Stimulated activated naive B cell treated with anti-CD40 and anti-IgM and Interleukin-4, amounts not matched to agents 10 μg/mL and 1 μg/mL and 100 μg/mL, for 72 hours (primary cell): ENCODE measurements around the gene CALR3.
"Not testable (repeated sequence)": the region's sequence is repeated elsewhere in the genome, so short reads cannot be mapped to it uniquely, and the experiment has no call there.

Experiments used
- ATAC-seq, 2 donors: fragments of 150-1000 bp; cut with Tn5 transposase; replicated peaks; 2 replicates each; pipeline ENCODE4 v1.10.0; 2021; ENCODE audit warnings: moderate library complexity in 1 of 2
- DNase-seq: peaks from one replicate; pipeline ENCODE4 v3.0.0; 2021
- H3K27ac Mint-ChIP-seq: one replicate; pipeline ENCODE4 v1.8.0; 2022; ENCODE audit warnings: mild to moderate bottlenecking, mixed read lengths
- H3K27me3 Mint-ChIP-seq, 2 donors: one replicate each; pipeline ENCODE4 v1.8.0; 2022; ENCODE audit warnings: mixed read lengths in 2 of 2
- H3K36me3 Mint-ChIP-seq, 2 donors: one replicate each; pipeline ENCODE4 v1.8.0; 2022; ENCODE audit warnings: mixed read lengths in 2 of 2, mild to moderate bottlenecking in 1 of 2
- H3K4me1 Mint-ChIP-seq, 2 donors: one replicate each; pipeline ENCODE4 v1.8.0; 2022; ENCODE audit warnings: mixed read lengths in 2 of 2, mild to moderate bottlenecking in 1 of 2
- H3K4me3 Mint-ChIP-seq, 2 donors: one replicate each; pipeline ENCODE4 v1.8.0; 2022; ENCODE audit warnings: mild to moderate bottlenecking in 2 of 2, mixed read lengths in 2 of 2, moderate library complexity in 1 of 2
- H3K9me3 Mint-ChIP-seq, 2 donors: one replicate each; pipeline ENCODE4 v1.8.0; 2022; ENCODE audit warnings: mixed read lengths in 2 of 2, mild to moderate bottlenecking in 1 of 2

The CALR3 gene

DNA sequence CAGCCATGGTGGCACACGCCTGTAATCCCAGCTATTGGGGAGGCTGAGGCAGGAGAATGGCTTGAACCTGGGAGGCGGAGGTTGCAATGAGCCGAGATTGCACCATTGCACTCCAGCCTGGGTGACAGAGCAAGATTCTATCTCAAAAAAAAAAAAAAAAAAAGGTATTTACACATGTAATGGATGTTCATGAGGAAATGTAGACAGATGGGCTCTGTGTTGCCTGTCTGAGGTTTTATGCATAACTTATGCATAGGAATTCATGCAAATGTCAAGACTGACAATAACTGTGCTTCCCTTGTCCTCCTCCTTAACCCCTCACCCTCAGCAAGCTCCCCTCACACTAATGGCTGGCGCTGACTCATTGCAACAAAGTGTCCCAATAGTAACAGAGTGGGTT is 9.5 kb downstream of the CALR3 start:
- not testable (repeated sequence) for DNase-seq, H3K9me3 Mint-ChIP-seq, H3K4me3 Mint-ChIP-seq, H3K4me1 Mint-ChIP-seq, H3K27ac Mint-ChIP-seq, H3K36me3 Mint-ChIP-seq, H3K27me3 Mint-ChIP-seq, ATAC-seq

DNA sequence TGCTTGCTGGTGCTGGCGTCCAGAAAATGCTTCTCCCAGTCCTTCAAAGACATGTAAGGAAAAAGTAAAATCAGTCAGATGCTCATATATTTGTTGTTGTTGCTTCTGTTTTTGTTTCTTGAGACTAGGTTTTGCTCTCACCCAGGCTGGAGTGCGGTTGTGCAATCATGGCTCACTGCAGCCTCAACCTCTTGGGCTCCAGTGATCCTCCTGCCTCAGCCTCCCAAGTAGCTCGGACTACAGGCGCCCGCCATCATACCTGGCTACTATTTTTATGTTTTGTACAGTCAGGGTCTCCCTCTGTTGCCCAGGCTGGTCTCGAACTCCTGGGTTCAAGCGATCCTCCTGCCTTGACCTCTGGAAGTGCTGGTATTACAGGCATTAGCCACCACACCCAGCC is 13.2 kb downstream of the CALR3 start:
- Mint-ChIP-seq H3K4me1 (no peaks in the 10 kb centered on the region), H3K4me3 (no peak overlapping the region), H3K36me3 (no peaks in the 10 kb centered on the region), H3K27me3 (no peaks in the 10 kb centered on the region), H3K27ac (no peak overlapping the region), H3K9me3 (no peaks in the 10 kb centered on the region)
- ATAC-seq: no peak
- no peak for DNase-seq

DNA sequence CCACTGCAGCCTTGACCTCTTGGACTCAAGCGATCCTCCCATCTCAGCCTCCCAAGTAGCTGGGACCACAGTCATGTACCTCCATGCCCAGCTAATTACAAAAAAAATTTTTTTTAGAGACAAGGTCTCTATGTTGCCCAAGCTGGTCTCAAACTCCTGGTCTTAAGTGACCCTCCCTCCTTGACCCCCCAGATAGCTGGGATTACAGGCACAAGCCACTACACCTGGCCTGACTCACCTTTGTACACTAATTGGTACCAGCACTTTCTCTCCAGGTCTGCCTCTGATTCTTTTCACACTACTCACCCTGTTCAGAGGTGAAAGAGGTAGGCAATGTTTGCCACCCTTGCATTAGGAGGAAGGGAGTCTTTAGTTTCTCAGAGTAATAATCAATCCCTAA is 18.7 kb downstream of the CALR3 start:
- Mint-ChIP-seq H3K4me3 (no peak overlapping the region), H3K36me3 (no peaks in the 10 kb centered on the region), H3K27me3 (no peaks in the 10 kb centered on the region), H3K9me3 (no peaks in the 10 kb centered on the region), H3K4me1 (peaks cover 3 to 7% of the 10 kb centered on the region in 2 donors), H3K27ac (no peak overlapping the region)
- DNase-seq (no peak), ATAC-seq (no peak)

DNA sequence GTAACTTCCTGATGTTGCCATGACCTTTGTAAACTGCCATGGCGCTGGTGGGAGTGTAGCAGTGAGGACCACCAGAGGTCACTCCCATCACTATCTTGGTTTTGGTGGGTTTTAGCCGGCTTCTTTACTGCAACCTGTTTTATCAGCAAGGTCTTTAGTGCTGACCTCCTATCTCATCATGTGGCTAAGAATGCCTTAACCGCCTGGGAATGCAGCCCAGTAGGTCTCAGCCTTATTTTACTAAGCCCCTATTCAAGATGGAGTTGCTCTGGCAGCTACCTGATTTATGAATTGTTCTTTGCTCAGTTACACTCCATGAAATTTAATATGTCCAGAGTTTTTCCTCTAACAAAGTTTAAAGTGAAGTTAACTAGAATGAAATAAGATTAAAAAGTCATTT is 19.6 kb downstream of the CALR3 start:
- Mint-ChIP-seq H3K36me3 (no peaks in the 10 kb centered on the region), H3K4me3 (no peak overlapping the region), H3K27ac (no peak overlapping the region), H3K4me1 (peaks cover 3 to 7% of the 10 kb centered on the region in 2 donors), H3K9me3 (no peaks in the 10 kb centered on the region), H3K27me3 (no peaks in the 10 kb centered on the region)
- no peak for ATAC-seq
- no peak for DNase-seq

DNA sequence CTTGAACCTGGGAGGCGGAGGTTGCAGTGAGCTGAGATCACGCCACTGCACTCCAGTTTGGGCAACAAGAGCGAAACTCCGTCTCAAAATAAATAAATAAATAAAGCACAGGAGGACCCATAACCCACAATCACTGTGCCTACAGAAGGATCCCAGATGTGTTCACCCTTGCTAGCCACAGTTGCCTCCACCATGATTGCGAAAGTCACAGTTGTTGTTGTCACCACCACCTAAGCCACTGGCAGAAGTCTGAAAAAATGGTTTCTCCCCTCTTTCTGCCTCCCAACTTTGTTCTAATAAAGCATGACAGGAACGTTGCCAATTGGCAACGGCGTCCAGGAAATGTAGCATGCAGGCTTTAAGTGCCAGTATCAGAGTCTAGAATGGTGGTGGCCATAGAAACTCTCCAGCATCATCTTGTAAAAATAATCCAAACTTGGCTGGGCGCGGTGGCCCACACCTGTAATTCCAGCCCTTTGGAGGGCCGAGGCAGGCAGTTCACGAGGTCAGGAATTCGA is 22.0 kb downstream of the CALR3 start:
- Mint-ChIP-seq H3K9me3 (no peaks in the 10 kb centered on the region), H3K27ac (no peak overlapping the region), H3K4me1 (peaks cover 16 to 25% of the 10 kb centered on the region in 2 donors), H3K36me3 (peaks cover 0 to 4% of the 10 kb centered on the region in 2 donors), H3K4me3 (no peak overlapping the region), H3K27me3 (no peaks in the 10 kb centered on the region)
- no peak for ATAC-seq
- DNase-seq: no peak

DNA sequence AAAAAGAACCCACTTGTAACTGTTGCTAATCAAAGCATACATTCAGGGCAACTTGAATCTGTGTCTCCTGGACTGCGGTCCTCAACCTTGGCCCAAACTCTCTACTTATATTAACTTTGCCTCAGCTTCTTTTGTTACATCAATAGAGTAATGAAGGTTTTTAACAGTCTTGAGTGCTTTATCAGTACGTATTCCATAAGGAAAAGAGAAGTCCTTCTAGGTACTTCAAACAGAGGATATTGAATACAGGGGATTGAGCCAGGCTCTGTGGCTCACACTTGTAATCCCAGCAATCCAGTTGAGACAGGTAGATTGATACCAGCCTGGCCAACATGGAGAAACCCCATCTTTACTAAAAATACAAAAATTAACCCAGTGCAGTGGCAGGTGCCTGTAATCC is 23.0 kb downstream of the CALR3 start:
- Mint-ChIP-seq H3K4me1 (peaks cover 21 to 35% of the 10 kb centered on the region in 2 donors), H3K9me3 (no peaks in the 10 kb centered on the region), H3K36me3 (peaks cover 0 to 8% of the 10 kb centered on the region in 2 donors), H3K27me3 (no peaks in the 10 kb centered on the region), H3K27ac (peak overlapping the region; percentile 37), H3K4me3 (peak overlapping the region in 1 of 2 donors; percentile 8)
- DNase-seq: no peak
- no peak for ATAC-seq

DNA sequence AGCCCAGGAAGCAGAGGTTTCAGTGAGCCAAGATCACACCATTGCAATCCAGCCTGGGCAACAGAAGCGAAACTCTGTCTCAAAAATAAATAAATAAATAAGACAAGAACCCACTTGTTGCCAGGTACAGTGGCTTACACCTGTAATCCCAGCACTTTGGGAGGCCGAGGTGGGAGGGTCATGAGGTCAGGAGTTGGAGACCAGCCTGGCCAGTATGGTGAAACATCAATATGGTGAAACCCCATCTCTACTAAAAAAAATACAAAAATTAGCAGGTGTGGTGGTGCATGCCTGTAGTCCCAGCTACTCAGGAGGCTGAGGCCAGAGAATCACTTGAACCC is 23.4 kb downstream of the CALR3 start:
- H3K27ac Mint-ChIP-seq: peak overlapping the region; percentile 88
- H3K4me3 Mint-ChIP-seq: peak overlapping the region; percentile 87 to 89
- ATAC-seq, H3K27me3 Mint-ChIP-seq, H3K9me3 Mint-ChIP-seq, DNase-seq: not testable (repeated sequence)
- peaks cover 0 to 13% of the 10 kb centered on the region in 2 donors for H3K36me3 Mint-ChIP-seq
- peaks cover 25 to 39% of the 10 kb centered on the region in 2 donors for H3K4me1 Mint-ChIP-seq

DNA sequence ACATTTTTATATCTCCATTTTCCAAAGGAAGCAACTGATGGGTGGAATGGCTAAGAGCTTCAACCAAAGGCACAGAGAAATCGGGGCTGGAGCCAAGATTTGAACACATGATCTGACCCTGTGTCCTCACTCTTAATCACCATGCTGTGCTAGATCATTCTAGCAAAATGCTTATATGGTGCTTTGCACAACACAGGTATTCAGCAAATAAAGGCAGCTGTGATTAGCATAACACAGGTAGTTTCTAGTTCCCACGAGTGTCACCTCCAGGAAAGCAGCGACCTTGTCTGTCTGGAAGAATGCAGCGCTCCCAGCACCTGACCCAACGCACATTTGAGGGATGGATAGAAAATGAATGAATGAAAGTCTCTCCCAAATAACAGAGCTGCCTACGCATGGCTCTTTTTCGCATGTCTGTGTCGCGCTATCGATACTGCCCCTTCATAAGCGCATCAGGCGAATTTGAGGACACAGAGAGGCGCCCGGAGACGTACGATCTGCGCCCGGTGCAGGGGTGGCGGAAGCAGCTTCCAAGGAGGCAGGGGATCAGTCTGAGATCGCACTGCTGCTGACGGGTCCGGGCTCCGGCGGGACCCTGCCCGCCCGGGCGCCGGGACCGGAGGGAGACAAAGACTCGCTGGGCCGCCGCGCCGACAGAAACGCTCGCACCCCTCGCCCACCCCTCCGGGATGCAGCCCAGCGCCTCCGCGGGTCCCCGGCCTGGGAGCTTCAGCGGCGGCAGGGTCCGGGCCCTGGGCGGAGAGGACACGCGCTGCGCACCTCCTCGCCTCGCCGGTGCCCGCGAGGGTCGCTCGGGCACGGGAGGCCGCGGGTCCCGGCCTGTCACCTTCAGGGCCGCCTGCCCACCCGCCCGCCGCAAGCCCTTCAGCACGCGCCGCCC is 24.8 kb downstream of the CALR3 start:
- peak; percentile 44 to 50 for ATAC-seq
- no peaks in the 10 kb centered on the region for H3K27me3 Mint-ChIP-seq
- no peaks in the 10 kb centered on the region for H3K9me3 Mint-ChIP-seq
- H3K4me3 Mint-ChIP-seq: peak overlapping the region; percentile 87 to 89
- no peak for DNase-seq
- peak overlapping the region; percentile 77 for H3K27ac Mint-ChIP-seq
- peaks cover 31 to 51% of the 10 kb centered on the region in 2 donors for H3K4me1 Mint-ChIP-seq
- peaks cover 4 to 19% of the 10 kb centered on the region in 2 donors for H3K36me3 Mint-ChIP-seq

DNA sequence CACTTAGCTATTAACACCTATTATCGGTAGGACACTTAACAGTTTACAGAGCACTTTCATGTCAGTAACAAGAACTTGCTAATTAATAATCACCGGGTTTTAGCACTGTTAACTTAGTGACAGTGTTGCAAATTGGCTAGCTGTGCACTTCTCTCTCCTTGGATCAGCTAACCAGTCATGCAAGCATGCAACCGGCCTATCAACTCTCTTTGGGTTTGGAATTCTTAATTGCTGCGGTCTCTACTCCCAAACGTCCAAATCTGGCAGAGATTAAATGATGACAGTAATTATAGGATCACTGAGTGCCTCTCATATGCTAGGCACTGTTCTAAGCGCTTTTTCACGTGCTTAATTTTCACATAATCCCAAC is 25.4 kb downstream of the CALR3 start:
- Mint-ChIP-seq H3K27me3 (no peaks in the 10 kb centered on the region), H3K27ac (no peak overlapping the region), H3K36me3 (peaks cover 6 to 21% of the 10 kb centered on the region in 2 donors), H3K4me3 (peak overlapping the region; percentile 87 to 89), H3K9me3 (no peaks in the 10 kb centered on the region), H3K4me1 (peaks cover 33 to 52% of the 10 kb centered on the region in 2 donors)
- ATAC-seq (no peak), DNase-seq (no peak)

DNA sequence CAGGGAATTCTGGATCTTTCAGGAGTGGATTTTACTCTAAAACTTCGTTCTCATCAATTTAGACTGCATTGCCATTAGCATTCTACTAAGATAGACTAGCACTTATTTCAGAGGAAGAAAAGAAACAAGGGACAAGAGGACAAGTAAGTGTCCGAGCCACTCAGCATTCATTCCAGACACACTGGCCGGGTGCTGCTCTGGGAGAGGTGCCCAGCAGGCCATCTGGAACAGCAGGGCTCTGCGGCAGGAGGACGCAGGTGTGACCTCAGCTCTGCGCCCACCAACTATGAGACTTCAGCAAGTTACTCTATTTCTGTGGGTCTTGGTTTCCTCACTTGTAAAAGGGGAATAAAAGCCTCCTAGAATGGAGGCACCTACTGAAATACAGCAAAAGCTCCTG is 28.4 kb downstream of the CALR3 start:
- Mint-ChIP-seq H3K4me1 (peaks cover 45 to 74% of the 10 kb centered on the region in 2 donors), H3K4me3 (no peak overlapping the region), H3K27me3 (no peaks in the 10 kb centered on the region), H3K9me3 (no peaks in the 10 kb centered on the region), H3K36me3 (peaks cover 19 to 41% of the 10 kb centered on the region in 2 donors), H3K27ac (peak overlapping the region; percentile 69)
- ATAC-seq: no peak
- DNase-seq: no peak

DNA sequence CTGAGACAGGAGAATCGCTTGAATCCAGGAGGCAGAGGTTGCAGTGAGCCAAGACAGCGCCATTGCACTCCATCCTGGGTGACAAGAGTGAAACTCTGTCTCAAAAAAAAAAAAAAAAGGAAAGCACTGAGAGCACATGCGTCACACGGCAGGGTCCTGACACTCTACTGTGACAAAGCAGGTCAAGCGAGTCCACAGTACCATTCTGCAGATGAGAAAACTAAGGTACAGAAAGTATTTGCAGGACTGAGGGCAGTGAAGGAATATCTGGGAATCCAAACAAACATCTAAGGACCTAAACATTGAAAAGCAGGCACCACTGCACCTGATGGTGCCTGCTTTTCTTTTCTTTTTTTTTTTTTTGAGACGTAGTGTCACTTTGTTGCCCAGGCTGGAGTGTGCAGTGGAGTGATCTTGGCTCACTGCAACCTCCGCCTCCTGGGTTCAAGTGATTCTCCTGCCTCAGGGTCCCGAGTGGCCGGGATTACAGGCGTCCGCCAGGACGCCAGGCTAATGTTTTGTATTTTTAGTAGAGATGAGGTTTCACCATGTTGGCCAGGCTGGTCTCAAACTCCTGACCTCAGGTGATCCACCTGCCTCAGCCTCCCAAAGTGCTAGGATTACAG is 29.1 kb downstream of the CALR3 start:
- not testable (repeated sequence) for DNase-seq, H3K4me3 Mint-ChIP-seq, ATAC-seq, H3K27me3 Mint-ChIP-seq, H3K9me3 Mint-ChIP-seq
- Mint-ChIP-seq H3K36me3 (peaks cover 21 to 41% of the 10 kb centered on the region in 2 donors), H3K27ac (peak overlapping the region; percentile 69), H3K4me1 (peaks cover 47 to 81% of the 10 kb centered on the region in 2 donors)

DNA sequence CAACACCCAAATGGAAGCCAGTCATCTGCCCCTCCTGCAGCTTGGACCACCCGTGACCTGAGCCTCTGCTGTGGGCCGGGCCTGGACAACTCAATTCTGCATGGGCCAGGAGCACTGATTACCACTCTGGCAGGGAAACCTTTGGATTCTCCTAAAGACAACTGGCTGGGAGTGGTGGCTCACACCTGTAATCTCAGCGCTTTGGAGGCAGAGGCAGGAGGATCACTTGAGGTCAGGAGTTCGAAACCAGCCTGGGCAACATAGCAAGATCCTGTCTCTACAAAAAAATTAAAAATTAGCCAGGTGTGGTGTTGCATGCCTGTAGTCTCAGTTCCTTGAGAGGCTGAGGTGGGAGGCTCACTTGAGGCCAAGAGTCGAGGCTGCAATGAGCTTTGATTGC is 30.7 kb downstream of the CALR3 start:
- no peak for ATAC-seq
- Mint-ChIP-seq H3K4me1 (peaks cover 45 to 88% of the 10 kb centered on the region in 2 donors), H3K27ac (no peak overlapping the region), H3K36me3 (peaks cover 21 to 41% of the 10 kb centered on the region in 2 donors), H3K9me3 (no peaks in the 10 kb centered on the region), H3K4me3 (no peak overlapping the region), H3K27me3 (no peaks in the 10 kb centered on the region)
- DNase-seq: no peak

DNA sequence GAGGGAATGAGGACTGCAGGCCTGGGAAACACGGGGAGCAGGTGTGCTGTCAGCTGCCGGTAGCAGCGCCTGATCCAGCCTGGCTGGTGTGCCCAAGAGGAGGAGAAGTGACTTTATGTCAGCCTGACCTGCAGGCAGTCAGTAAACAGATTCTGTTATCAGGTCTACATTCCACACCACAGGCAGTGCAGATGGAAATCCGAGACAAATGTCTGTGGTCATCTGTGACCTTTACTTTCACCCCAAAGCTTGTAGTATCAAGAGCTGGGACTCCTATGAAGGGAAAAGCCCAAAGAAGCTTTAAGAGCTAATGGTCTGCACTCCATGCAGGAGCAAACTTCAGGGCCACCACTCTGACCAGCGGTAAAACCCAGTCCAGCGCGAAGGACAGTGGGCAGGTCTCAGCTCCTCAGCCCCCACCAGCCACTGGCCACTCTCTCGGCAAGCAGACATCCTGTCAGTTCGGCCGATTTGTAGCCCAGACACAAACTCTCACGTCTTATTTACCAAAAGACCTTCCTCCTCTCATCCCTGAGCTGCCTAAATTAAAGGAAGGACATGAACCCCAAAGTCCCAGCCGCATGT is 31.9 kb downstream of the CALR3 start:
- no peaks in the 10 kb centered on the region for H3K9me3 Mint-ChIP-seq
- peak overlapping the region; percentile 44 for H3K27ac Mint-ChIP-seq
- peaks cover 48 to 88% of the 10 kb centered on the region in 2 donors for H3K4me1 Mint-ChIP-seq
- no peak overlapping the region for H3K4me3 Mint-ChIP-seq
- peak in 1 of 2 donors; percentile 48 for ATAC-seq
- peaks cover 21 to 42% of the 10 kb centered on the region in 2 donors for H3K36me3 Mint-ChIP-seq
- DNase-seq: no peak
- no peaks in the 10 kb centered on the region for H3K27me3 Mint-ChIP-seq

DNA sequence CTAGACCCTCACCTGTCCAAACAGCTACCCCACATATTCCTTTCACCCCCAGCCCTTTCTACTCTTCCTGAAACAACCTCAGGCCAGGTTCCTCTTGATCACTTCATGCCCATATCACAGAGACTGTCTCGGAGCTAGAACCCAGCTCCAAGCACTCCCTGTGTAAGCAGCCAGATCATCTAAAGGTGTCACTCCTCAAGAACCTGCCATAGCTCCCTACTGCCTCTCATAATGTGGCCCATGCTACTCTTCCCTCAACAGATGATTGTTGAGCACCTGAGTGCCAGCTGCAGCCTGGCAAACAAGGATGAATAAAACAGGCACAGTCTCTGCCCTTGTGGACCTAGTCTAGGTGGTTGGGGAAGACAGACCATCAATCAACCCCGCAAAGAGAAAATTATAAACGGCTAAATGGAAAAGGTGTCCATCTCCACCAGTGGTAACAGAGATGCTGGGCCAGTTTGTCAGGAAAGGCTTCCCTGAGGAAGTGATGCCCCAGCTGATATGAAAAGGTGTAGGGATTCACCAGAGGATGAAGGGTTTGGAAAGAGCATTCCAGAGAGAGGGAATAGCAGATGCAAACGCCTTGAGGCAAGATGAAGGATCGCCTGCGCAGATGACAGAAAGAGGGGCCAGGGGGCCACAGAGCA is 32.5 kb downstream of the CALR3 start:
- peak overlapping the region; percentile 44 for H3K27ac Mint-ChIP-seq
- ATAC-seq (no peak), DNase-seq (no peak)
- H3K27me3 Mint-ChIP-seq: no peaks in the 10 kb centered on the region
- no peaks in the 10 kb centered on the region for H3K9me3 Mint-ChIP-seq
- H3K4me1 Mint-ChIP-seq: peaks cover 47 to 88% of the 10 kb centered on the region in 2 donors
- H3K36me3 Mint-ChIP-seq: peaks cover 21 to 37% of the 10 kb centered on the region in 2 donors
- H3K4me3 Mint-ChIP-seq: no peak overlapping the region
